Erythroblast (primary cell): ENCODE results near the gene NAPSA.

Experiments
- GATA1 ChIP-seq: IDR thresholded peaks from 2 replicates; pipeline ENCODE4 v1.6.1; 2011; ENCODE audit warnings: low read depth, mild to moderate bottlenecking, control low read depth, low read length, moderate library complexity
- POLR2A ChIP-seq: IDR thresholded peaks from 2 replicates; pipeline ENCODE4 v1.6.1; 2011; ENCODE audit warnings: mild to moderate bottlenecking, low read length

DNA sequence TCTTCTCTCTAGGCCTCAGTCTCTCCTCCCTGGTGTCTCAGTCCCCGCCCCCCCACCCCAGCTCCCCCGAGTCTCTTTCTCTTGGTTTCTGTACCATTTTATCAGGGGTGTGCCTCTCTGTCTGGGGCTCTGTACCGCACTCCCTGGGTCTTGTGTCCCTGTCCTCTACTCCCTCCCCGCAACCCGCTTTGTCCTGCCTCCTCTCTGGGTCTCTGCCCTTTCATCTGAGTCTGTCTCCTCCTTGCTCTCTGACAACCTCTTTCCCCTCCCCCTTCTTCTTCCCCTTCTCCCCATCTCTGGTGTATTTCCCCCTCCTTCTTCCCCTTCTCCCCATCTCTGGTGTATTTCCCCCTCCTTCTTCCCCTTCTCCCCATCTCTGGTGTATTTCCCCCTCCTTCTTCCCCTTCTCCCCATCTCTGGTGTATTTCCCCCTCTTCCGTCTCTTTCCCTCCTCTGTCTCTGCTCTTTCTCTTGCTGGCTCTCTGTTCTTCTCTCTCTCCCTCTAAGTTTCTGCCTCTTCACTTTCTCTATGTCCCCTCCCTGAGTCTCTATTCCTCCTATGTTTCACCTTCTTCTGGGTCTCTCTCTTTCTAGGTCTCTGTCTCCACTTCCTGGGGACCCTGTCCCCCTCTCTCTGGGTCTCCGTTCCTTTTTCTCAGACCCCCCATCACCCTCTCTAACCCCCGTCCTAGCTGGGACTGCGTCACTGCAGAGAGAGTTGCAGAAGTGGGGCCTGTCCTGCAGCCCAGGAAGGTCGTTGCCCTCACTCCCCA, 34.0 kb downstream of the NAPSA start:
- TF ChIP-seq POLR2A, result no peak
- TF ChIP-seq GATA1, result no peak
